HG03025 (cell line): ENCODE results near the gene PTF1A.
"Not testable (repeated sequence)": the region's sequence is repeated elsewhere in the genome, so short reads cannot be mapped to it uniquely, and the experiment has no call there.

Experiments used
- ATAC-seq: cut with Tn5 transposase; IDR thresholded peaks from one replicate; pipeline ENCODE4 v1.9.1; 2021; ENCODE audit warnings: mild to moderate bottlenecking, moderate library complexity; ENCODE audit not compliant: unreplicated experiment, low FRiP score

PTF1A gene

DNA sequence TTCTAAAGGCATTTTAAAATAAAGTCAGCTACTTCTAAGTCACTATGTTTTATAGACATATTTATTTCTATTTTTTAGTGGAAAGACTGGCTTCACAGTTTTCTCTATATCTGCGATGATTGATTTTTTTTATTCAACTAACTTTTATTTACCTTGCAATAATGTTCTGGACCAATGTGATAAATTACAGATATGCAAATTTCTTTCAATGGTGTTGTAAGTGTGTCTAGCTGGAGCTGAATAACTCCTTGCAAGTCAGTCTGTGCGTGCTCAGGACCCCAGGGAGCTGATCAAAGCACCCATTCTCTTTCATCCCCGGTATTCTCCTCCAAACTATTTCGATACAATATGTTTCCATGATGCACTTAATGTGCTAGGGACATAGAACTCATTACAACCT is 9.7 kb downstream of the PTF1A start:
- no peak for ATAC-seq

GRCh38 chr10:23202779-23203178 is 10.7 kb downstream of the PTF1A start:
- ATAC-seq: no peak

DNA sequence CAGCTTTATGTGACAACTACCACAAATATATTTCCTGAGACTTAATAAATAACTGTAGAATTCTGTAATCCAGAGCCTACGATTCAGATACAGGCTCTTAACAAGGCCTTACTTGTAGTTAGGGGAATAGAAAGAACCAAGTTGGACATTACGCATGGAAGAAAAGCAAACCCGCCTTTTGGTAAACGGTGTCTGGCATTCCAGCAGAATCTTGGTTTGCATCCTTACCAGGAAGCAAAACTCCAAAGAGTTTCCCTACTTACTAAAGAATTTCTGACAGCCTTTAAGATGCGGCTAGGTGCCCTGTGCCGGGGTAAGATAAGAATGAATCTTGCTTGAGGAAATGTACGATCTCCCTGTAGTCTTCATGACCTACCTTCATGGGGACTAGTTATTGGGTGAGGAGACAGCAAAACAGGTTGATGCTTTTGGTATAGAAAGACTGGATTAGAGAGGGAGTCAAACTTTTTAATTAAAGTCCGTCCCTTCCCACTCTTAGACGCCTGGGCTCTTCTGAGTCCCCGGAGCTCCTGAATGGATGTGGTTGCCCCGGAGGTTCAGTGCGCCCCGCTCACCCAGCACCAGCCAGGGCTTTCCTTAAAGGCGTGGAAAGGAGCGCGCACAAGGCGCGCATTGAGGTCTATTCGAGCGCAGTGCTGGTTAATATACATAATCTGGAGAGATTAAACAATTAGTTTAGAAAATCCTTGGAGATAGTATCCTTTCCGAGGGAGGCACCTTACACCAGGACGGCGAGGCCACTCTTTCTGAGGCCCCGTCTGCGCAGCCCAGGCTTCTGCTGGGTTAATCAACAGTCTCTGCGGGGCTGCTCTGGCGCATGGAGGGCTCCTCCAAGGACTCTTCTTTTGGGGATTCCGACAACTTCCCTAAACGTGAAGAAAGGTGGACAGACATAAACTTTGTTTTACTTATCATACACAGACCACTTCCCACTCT is 11.5 kb downstream of the PTF1A start:
- ATAC-seq: no peak

- ATAC-seq: no peak
These were observed 12.7 kb downstream of the PTF1A start for GRCh38 chr10:23204773-23205172.

DNA sequence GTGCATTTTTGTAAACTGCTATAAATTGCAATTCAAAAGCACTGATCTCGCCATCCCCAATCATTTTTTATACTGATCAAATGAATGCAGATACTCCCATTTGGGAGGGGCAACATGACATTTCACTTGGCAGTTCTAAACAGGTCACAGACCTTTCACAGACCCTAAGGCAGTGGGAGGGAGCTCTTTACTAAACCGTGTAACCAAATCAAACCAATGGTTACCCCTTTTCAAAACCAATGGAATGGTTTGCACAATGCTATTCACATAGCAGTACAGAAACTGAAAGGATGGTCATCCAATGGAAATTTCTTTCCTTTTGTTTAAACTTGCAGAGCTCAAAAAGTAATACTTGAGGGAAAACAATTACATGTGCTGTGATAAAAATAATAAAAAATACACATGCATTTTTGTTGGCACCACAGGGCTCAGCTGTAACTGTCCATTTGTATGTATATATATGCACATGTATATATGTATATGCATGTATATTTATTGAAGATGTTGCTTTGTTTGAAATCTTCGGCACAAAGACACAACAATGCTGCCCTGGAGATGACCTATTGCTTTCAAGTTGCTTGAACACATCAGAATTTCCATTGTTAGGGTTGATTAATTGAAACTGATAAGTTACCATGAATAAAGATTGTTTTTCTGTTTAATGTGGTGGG is 14.0 kb downstream of the PTF1A start:
- ATAC-seq: no peak

DNA sequence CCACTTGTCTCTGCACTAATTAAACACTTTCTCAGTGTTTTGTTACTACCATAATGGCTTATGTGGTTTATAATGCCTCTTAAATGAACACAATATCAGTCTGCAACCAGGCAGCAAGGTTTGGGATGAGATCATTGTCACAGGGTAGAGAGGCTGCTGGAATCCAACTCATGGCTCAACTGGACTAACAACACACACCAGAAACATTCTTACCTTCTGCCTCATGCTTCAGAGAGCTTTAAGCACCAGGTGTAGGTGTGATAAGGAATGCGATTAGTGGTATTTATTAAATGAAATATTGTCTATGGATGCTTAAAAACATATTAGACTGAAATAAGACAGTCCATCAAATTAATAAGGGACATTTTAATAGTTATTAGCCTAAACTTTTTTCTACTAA is 25.4 kb downstream of the PTF1A start:
- no peak for ATAC-seq

DNA sequence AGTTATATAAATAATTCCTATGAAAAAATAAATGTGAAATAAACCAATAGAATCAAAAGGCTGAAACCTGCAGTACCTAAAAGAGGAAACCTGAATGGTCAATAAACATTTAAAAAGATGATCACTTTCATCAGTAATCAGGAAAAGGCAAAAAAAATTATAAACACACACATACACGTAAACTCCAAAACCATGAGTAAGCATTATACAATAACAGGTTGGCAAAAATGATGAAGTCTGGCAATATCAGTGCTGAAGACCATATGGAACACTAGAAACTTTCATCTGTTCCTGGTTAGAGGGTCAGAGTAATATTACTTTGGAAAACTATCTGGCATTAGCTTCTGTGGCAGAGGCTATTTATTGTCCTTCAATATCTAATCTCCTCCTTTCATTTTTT is 38.5 kb downstream of the PTF1A start:
- ATAC-seq: no peak

- no peak for ATAC-seq
These were observed 45.9 kb downstream of the PTF1A start for GRCh38 chr10:23238015-23238414.

GRCh38 chr10:23241779-23242178 is 49.7 kb downstream of the PTF1A start:
- not testable (repeated sequence) for ATAC-seq
